ENCODE data around the gene TIPARP.

GRCh38 chr3:156682501-156682900, 8.1 kb downstream of the TIPARP start:
- TF ChIP-seq CTCF (conservative IDR thresholded peaks at IDR 0.05) = no peak
- no peak for TF ChIP-seq EZH2 (IDR thresholded peaks at IDR 0.05; ENCODE audit: low read depth)
